Activated CD8-positive, alpha-beta T cell treated with anti-CD3 and anti-CD28 coated beads, Interleukin-2, amount 10 ng/mL, durations not matched to agents 7 days and 5 days (primary cell): Measurements from ENCODE around the gene HSD17B13. TPM values are rescaled to one million over a fixed set of nuclear protein-coding genes. Genes with fewer than 3 reads are reported as not detected.
"Not testable (repeated sequence)": the region's sequence is repeated elsewhere in the genome, so short reads cannot be mapped to it uniquely, and the experiment has no call there.

Experiments
- ATAC-seq: fragments of 150-1000 bp; cut with Tn5 transposase; one replicate; pipeline ENCODE4 v1.10.0; 2021; ENCODE audit warnings: moderate library complexity
- CTCF ChIA-PET: fragments of 350-600 bp; sonication (Branson Sonifier 250); formaldehyde crosslinking; loops from one replicate; lab custom pipeline; 2021; ENCODE audit warnings: antibody characterized with exemption; lab: Charles Lee
- POLR2A ChIA-PET: fragments of 350-600 bp; sonication (Branson Sonifier 250); formaldehyde crosslinking; loops from one replicate; lab custom pipeline; 2021; ENCODE audit warnings: antibody characterized with exemption; lab: Charles Lee
- DNase-seq: peaks from one replicate; pipeline ENCODE4 v3.0.0-alpha.2; 2020
- H3K27ac Mint-ChIP-seq: one replicate; pipeline ENCODE4 v1.8.0; 2021; ENCODE audit warnings: mild to moderate bottlenecking, mixed read lengths
- H3K27me3 Mint-ChIP-seq: one replicate; pipeline ENCODE4 v1.8.0; 2021; ENCODE audit warnings: low read depth, mixed read lengths
- H3K36me3 Mint-ChIP-seq: one replicate; pipeline ENCODE4 v1.8.0; 2021; ENCODE audit warnings: low read depth, mixed read lengths
- H3K4me1 Mint-ChIP-seq: one replicate; pipeline ENCODE4 v1.8.0; 2021; ENCODE audit warnings: low read depth, mixed read lengths
- H3K4me3 Mint-ChIP-seq: one replicate; pipeline ENCODE4 v1.8.0; 2021; ENCODE audit warnings: mild to moderate bottlenecking, mixed read lengths
- H3K9me3 Mint-ChIP-seq: one replicate; pipeline ENCODE4 v1.8.0; 2022; ENCODE audit warnings: mixed read lengths; ENCODE audit not compliant: insufficient read depth
- total RNA-seq, 2 experiments: library from RNA; stranded (reverse); gene quantifications; one replicate each; pipeline ENCODE4 v1.2.3, GENCODE V29; 2021

Gene HSD17B13
- total RNA-seq, 2 experiments from 2014 or later, result 0.16 TPM

DNA sequence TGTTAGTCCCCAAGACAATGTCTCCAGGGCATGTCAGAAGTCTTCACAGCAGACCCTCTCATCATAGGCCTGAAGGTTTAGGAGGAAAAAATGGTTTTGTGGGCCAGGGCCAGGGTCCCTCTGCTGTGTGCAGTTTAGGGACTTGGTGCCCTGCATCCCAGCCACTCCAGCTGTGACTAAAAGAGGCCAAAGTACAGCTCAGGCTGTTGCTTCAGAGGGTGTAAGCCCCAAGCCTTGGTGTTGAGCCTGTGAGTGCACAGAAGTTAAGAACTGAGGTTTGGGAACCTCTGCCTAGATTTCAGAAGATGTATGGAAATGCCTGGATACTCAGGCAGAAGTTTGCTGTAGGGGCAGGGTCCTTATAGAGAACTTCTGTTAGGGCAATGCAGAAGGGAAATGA is 38.4 kb downstream of the HSD17B13 start:
- H3K36me3 Mint-ChIP-seq, H3K4me1 Mint-ChIP-seq, H3K4me3 Mint-ChIP-seq, ATAC-seq, DNase-seq, H3K27me3 Mint-ChIP-seq, H3K27ac Mint-ChIP-seq, H3K9me3 Mint-ChIP-seq, CTCF ChIA-PET, POLR2A ChIA-PET: not testable (repeated sequence)

DNA sequence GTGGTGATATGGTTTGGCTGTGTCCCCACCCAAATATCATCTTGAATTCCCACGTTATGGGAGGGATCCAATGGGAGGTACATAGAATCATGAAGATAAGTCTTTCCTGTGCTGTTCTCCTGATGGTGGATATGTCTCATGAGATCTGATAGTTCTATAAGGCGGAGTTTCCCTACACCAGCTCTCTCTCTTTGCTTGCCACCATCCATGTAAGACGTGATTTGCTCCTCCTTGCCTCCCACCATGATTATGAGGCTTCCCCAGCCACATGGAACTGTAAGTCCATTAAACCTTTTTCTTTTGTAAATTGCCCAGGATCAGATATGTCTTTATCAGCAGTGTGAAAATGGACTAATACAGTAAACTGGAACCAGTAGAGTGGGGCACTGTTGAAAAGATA is 39.5 kb downstream of the HSD17B13 start:
- peaks cover 5% of the 10 kb centered on the region for H3K27me3 Mint-ChIP-seq
- CTCF ChIA-PET, result no interaction called here
- DNase-seq, result no peak

DNA sequence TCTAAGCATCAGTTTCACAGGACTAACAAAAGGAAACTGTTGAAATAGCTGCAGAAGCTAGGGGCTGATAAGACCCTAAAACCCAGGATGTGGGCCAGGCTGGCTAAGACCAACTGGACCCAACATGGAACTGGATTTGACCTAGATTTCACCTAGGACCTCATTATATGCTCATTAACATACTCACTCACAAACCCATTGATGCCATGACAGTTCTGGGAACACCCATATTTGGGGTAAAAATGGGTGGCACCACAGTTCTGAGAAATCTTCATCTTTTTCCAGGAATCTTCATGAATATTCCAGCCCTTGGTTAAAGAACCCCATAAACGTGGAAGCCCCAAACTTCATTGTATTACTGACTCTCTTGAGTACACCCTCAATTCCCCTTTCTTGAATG is 41.1 kb downstream of the HSD17B13 start:
- H3K27ac Mint-ChIP-seq, result no peak overlapping the region
- H3K4me1 Mint-ChIP-seq, result no peaks in the 10 kb centered on the region
- ChIA-PET POLR2A (no interaction called here), CTCF (no interaction called here)
- ATAC-seq (no peak), DNase-seq (no peak)
- H3K4me3 Mint-ChIP-seq, result no peak overlapping the region
- H3K27me3 Mint-ChIP-seq, result peaks cover 5% of the 10 kb centered on the region
- H3K36me3 Mint-ChIP-seq, result no peaks in the 10 kb centered on the region
- H3K9me3 Mint-ChIP-seq, result no peaks in the 10 kb centered on the region

More for the DNA sequence above, 39.5 kb downstream of the HSD17B13 start:
- Mint-ChIP-seq H3K4me1 (no peaks in the 10 kb centered on the region), H3K36me3 (no peaks in the 10 kb centered on the region), H3K4me3 (no peak overlapping the region), H3K9me3 (no peaks in the 10 kb centered on the region), H3K27ac (no peak overlapping the region)
- ATAC-seq, result no peak
- POLR2A ChIA-PET, result no interaction called here

DNA sequence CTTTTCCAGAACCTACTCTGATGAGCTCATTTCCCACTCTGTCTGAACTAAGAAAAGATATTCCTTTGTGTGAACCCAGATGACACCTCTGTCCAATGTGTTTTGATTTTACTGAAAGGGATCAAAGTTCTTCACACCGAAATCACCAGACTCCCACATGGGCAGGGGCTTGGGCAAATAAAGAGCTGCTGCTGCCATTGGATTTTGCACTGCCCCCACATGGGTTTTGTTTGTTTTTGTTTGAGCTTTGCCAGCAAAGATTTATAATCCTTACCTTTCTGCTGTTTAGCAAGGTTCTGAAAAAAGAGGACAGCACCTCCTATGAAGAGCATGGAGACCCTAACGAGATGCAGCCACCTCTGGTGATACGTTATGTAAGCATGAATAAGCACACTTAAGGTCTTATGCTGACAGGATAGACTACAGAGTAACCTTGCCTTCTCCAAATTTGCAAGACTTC is 44.3 kb downstream of the HSD17B13 start:
- no peak for DNase-seq
- ChIA-PET CTCF (no interaction called here), POLR2A (no interaction called here)
- ATAC-seq, result no peak
- Mint-ChIP-seq H3K36me3 (no peaks in the 10 kb centered on the region), H3K27me3 (peaks cover 8% of the 10 kb centered on the region), H3K9me3 (no peaks in the 10 kb centered on the region), H3K4me1 (no peaks in the 10 kb centered on the region), H3K4me3 (no peak overlapping the region), H3K27ac (no peak overlapping the region)

DNA sequence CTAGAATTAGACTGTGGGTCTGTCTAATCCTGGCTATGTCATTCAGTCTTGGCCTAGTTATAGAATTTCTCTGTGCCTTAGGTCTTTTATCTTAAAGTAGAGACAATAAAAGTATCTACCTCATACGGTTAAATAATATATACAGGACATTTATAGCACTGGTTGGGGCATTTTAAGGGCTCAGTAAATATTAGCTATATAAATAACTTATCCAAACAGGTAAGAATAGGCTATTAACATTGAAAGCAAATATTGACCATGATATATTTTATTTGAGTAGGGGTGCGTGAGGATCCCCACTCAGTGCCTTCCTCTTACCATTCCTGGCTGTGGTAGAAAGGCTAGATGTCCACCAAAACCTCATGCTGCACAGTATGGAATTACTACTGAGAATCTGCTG is 47.4 kb downstream of the HSD17B13 start:
- POLR2A ChIA-PET, result no interaction called here
- DNase-seq (no peak), ATAC-seq (no peak)
- H3K36me3 Mint-ChIP-seq, result no peaks in the 10 kb centered on the region
- peaks cover 12% of the 10 kb centered on the region for H3K27me3 Mint-ChIP-seq
- H3K4me3 Mint-ChIP-seq, result no peak overlapping the region
- H3K4me1 Mint-ChIP-seq, result no peaks in the 10 kb centered on the region
- no peaks in the 10 kb centered on the region for H3K9me3 Mint-ChIP-seq
- no peak overlapping the region for H3K27ac Mint-ChIP-seq
- CTCF ChIA-PET, result no interaction called here

DNA sequence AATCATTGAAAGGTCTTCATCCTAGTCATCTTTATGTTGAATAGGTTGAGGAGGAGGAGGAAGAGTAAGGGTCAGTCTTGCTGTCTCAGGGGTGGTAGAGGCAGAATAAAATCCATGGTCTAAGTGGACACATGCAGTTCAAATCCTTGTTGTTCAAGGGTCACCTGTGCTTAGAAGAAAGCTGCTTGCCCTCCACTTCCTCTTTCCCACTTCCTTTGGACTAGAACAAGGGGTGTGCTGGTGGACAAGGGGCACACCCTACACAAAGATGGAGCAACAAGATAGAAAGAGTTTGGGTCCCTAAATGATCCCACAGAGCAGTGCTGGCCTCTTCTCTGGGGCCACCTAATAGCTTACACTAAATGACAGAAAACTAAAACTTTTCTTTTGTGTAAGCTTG is 47.9 kb downstream of the HSD17B13 start:
- H3K9me3 Mint-ChIP-seq, result no peaks in the 10 kb centered on the region
- no peak overlapping the region for H3K27ac Mint-ChIP-seq
- no peaks in the 10 kb centered on the region for H3K36me3 Mint-ChIP-seq
- ATAC-seq (no peak), DNase-seq (no peak)
- ChIA-PET CTCF (no interaction called here), POLR2A (no interaction called here)
- peaks cover 14% of the 10 kb centered on the region for H3K27me3 Mint-ChIP-seq
- H3K4me3 Mint-ChIP-seq, result no peak overlapping the region
- no peaks in the 10 kb centered on the region for H3K4me1 Mint-ChIP-seq

DNA sequence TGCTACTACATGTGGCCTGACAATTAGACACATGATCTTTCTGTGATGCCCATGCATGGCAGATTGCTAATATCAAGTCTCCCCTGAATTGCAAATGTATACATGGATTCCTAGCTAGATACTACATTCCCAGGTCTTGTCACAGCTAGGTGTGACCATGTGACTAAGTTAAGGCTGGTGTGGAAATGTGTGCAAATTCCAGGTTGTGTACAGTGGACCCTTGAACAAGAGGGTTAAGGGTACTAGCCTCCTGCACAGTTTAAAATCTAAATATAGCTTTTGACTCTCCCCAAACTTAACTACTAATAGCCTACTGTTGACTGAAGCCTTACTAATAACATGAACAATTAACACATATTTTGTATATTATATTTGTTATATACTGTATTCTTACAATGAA is 48.4 kb downstream of the HSD17B13 start:
- ChIA-PET CTCF (no interaction called here), POLR2A (no interaction called here)
- no peaks in the 10 kb centered on the region for H3K36me3 Mint-ChIP-seq
- peaks cover 11% of the 10 kb centered on the region for H3K27me3 Mint-ChIP-seq
- no peak overlapping the region for H3K4me3 Mint-ChIP-seq
- H3K27ac Mint-ChIP-seq, result no peak overlapping the region
- H3K9me3 Mint-ChIP-seq, result no peaks in the 10 kb centered on the region
- H3K4me1 Mint-ChIP-seq, result no peaks in the 10 kb centered on the region
- ATAC-seq (no peak), DNase-seq (no peak)

DNA sequence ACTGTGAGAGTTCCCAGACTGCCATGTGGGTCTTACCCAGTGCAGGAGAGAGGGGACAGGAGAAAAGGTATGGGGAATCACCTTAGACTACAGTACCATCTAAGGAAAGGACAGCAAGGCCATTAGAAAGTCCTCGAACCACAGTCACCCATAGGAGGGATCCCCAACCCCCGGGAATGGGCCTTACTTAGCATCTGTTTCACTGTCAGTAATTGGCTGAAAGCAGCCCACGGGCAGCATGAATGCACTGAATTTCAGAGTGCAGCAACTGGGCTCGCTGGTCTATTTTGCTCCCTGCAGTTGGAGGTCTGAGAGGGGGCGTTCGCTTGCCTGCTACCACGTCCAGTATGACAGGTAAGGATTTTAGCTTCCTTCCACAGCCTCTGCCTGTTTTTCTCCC is 51.9 kb downstream of the HSD17B13 start:
- POLR2A ChIA-PET, result interaction anchor here (0.6 kb wide), 1 partner anchor 22 kb away, joined by 3 read pairs; no protein-coding TSS in a partner anchor

DNA sequence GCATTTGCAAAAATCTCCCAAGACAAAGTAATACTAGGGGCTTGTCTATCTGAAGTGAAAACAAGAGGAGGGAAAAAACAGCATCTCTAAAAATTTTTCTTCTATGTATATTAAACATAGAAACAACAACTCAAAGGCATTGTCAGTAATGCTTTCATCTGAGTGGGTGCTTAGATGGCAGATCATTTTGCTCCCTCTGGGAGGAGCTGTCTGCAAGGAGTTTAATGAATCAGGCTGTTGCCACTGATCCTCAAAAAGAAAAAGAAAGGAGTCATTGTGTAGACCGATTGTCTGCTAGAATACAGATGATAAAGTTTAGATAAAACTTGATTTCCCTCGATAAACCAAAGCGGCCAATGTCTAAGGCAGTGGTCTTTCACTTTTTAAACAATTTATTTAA is 52.5 kb downstream of the HSD17B13 start:
- Mint-ChIP-seq H3K36me3 (no peaks in the 10 kb centered on the region), H3K27me3 (peaks cover 17% of the 10 kb centered on the region), H3K9me3 (no peaks in the 10 kb centered on the region), H3K4me1 (no peaks in the 10 kb centered on the region), H3K4me3 (no peak overlapping the region), H3K27ac (no peak overlapping the region)
- POLR2A ChIA-PET, result interaction anchor here (0.6 kb wide), 1 partner anchor 23 kb away, joined by 3 read pairs; no protein-coding TSS in a partner anchor
- ATAC-seq, result no peak
- no peak for DNase-seq
- CTCF ChIA-PET, result no interaction called here

More for the DNA sequence above, 51.9 kb downstream of the HSD17B13 start:
- no peaks in the 10 kb centered on the region for H3K9me3 Mint-ChIP-seq
- no peaks in the 10 kb centered on the region for H3K4me1 Mint-ChIP-seq
- ATAC-seq (no peak), DNase-seq (no peak)
- H3K4me3 Mint-ChIP-seq, result no peak overlapping the region
- peaks cover 16% of the 10 kb centered on the region for H3K27me3 Mint-ChIP-seq
- CTCF ChIA-PET, result no interaction called here
- no peak overlapping the region for H3K27ac Mint-ChIP-seq
- no peaks in the 10 kb centered on the region for H3K36me3 Mint-ChIP-seq

DNA sequence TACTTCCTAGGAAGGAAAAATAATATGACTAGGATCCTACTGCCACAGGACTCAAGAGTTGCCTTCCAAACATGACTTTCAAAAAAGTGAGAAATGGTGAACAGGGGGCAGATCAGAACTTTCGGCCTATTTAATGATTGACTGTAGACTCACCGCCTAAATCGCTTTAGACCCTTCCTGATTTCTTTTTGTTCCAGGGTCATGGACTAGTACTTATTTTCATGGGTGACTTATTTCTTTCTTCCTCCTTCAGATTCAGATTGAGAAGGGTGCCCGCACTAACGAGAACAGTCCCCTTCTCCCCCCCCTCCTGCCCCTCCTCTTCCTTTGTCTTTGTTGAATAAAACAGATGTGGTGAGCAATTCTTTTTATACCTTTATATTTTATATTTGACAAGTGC is 54.3 kb downstream of the HSD17B13 start:
- Mint-ChIP-seq H3K27ac (no peak overlapping the region), H3K27me3 (peaks cover 14% of the 10 kb centered on the region), H3K4me3 (no peak overlapping the region), H3K9me3 (no peaks in the 10 kb centered on the region), H3K36me3 (no peaks in the 10 kb centered on the region), H3K4me1 (no peaks in the 10 kb centered on the region)
- no peak for DNase-seq
- no peak for ATAC-seq
- ChIA-PET CTCF (no interaction called here), POLR2A (no interaction called here)

DNA sequence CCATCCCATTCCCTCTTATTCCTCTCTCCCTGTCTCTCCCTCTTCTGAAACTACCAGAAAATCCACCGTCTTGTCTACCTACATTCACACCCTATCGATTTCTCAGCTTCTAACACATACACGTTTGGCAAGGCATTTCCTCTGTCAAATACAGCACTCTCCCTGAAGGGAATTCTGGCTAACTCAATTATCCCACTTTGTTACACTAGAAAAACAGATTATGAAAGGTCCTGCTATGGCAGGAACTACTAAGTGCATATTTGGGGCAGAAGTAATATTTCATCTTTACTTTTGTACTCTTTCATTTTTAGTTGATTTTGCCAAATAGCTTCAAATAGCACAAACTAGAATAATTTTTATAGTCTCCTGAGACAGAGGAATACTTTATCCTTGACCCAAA is 55.7 kb downstream of the HSD17B13 start:
- Mint-ChIP-seq H3K9me3 (no peaks in the 10 kb centered on the region), H3K4me1 (no peaks in the 10 kb centered on the region), H3K4me3 (no peak overlapping the region), H3K36me3 (no peaks in the 10 kb centered on the region), H3K27me3 (peaks cover 12% of the 10 kb centered on the region), H3K27ac (no peak overlapping the region)
- ATAC-seq (no peak), DNase-seq (no peak)
- ChIA-PET CTCF (no interaction called here), POLR2A (no interaction called here)

DNA sequence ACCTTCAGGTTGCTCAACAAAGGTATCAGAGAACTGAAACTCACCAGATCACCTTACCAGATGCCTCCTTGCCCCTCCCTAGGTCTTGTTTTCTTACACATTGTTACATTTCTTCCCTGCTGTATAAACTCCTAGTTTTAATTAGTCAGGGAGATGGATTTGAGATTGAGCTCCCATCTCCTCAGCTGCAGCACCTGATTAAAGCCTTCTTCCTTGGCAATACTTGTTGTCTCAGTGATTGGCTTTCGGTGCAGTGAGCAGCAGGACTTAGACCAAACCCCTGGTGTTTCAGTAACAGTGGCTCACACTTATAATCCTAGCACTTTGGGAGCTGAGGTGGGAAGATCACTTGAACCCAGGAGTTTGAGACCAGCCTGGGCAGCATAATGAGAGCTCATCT is 59.8 kb downstream of the HSD17B13 start:
- ChIA-PET POLR2A (interaction anchor here (0.6 kb wide), 1 partner anchor 39 kb away, joined by 3 read pairs; no protein-coding TSS in a partner anchor), CTCF (no interaction called here)
- DNase-seq (no peak), ATAC-seq (no peak)
- Mint-ChIP-seq H3K27ac (no peak overlapping the region), H3K36me3 (no peaks in the 10 kb centered on the region), H3K4me1 (no peaks in the 10 kb centered on the region), H3K27me3 (peaks cover 12% of the 10 kb centered on the region), H3K9me3 (no peaks in the 10 kb centered on the region), H3K4me3 (no peak overlapping the region)

DNA sequence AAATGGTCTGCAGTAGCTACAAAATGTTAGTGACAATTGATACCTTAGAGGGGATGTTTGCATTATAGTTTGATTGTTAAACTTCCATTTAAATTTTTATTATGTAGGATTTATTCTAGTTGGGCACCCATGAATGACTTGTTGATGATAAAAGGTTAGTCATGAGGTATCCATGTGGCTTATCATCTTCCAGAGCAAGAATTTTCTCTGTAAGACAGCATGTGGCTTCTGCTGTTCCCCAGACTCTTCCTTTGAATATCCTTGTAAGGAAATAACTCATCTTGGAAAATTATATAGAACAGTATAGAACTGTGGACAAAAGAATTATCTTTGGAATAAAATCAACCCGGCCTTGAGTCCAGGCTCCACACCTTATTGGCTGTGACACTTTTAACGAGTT is 62.2 kb downstream of the HSD17B13 start:
- no peak overlapping the region for H3K4me3 Mint-ChIP-seq
- H3K36me3 Mint-ChIP-seq, result no peaks in the 10 kb centered on the region
- DNase-seq (no peak), ATAC-seq (no peak)
- H3K27me3 Mint-ChIP-seq, result peaks cover 4% of the 10 kb centered on the region
- no peaks in the 10 kb centered on the region for H3K4me1 Mint-ChIP-seq
- CTCF ChIA-PET, result no interaction called here
- H3K9me3 Mint-ChIP-seq, result peaks cover 5% of the 10 kb centered on the region
- H3K27ac Mint-ChIP-seq, result no peak overlapping the region
- POLR2A ChIA-PET, result no interaction called here
